OCI-LY7 (cell line): ENCODE results near the gene FKBP15. TPM values are rescaled to one million over a fixed set of nuclear protein-coding genes. Genes with fewer than 3 reads are reported as not detected.

Experiments
- BruUV-seq: library from RNA; stranded (reverse); fragments of 400-500 nt; replicated peaks from 2 replicates; lab custom pipeline; 2021; lab: Mats Ljungman, UMichigan
- CTCF ChIA-PET: fragments of 300-600 bp; sonication (Branson Sonifier 250); formaldehyde crosslinking; loops from one replicate; lab custom pipeline; 2022; ENCODE audit warnings: antibody characterized with exemption; ENCODE audit not compliant: unreplicated experiment; lab: Charles Lee
- POLR2A ChIA-PET: fragments of 300-600 bp; sonication (Branson Sonifier 250); formaldehyde crosslinking; loops from one replicate; lab custom pipeline; 2022; ENCODE audit warnings: antibody characterized with exemption; lab: Charles Lee
- DNase-seq: peaks from one replicate; pipeline ENCODE4 v3.0.0-alpha.2; 2015; ENCODE audit warnings: low spot score
- H2AFZ ChIP-seq: fragments of 200-600 bp; sonication (generic), shearing (Covaris generic); 2 replicates; pipeline ENCODE4 v1.6.1; 2014; ENCODE audit warnings: mild to moderate bottlenecking, antibody characterized with exemption, low read length, moderate library complexity
- H3K27ac ChIP-seq: fragments of 200-600 bp; sonication (generic); 2 replicates; pipeline ENCODE4 v1.5.1; 2014; ENCODE audit warnings: mixed run types, low read depth, mild to moderate bottlenecking, moderate library complexity, low read length, inconsistent platforms; ENCODE audit not compliant: poor library complexity, severe bottlenecking
- H3K36me3 ChIP-seq: fragments of 200-600 bp; sonication (generic); 2 replicates; pipeline ENCODE4 v1.6.1; 2014; ENCODE audit warnings: mild to moderate bottlenecking, antibody characterized with exemption, low read length, moderate library complexity, mixed read lengths; ENCODE audit not compliant: insufficient read depth
- H3K4me1 ChIP-seq: fragments of 200-600 bp; sonication (generic); 2 replicates; pipeline ENCODE4 v1.5.1; 2014; ENCODE audit warnings: mild to moderate bottlenecking, low read length; ENCODE audit not compliant: insufficient read depth, poor library complexity, severe bottlenecking
- H3K4me2 ChIP-seq: fragments of 200-600 bp; sonication (generic); 2 replicates; pipeline ENCODE4 v1.6.1; 2014; ENCODE audit warnings: mild to moderate bottlenecking, low read length
- H3K4me3 ChIP-seq: fragments of 200-600 bp; sonication (generic); 2 replicates; pipeline ENCODE4 v1.5.1; 2014; ENCODE audit warnings: mild to moderate bottlenecking, low read depth, low read length; ENCODE audit not compliant: poor library complexity, severe bottlenecking
- H3K79me2 ChIP-seq: fragments of 200-600 bp; sonication (generic); 2 replicates; pipeline ENCODE4 v1.6.1; 2016; ENCODE audit warnings: low read depth, mild to moderate bottlenecking, low read length, moderate library complexity, mixed read lengths; ENCODE audit not compliant: insufficient read depth
- H3K9me2 ChIP-seq: fragments of 200-600 bp; sonication (generic); 2 replicates; pipeline ENCODE4 v1.6.1; 2016; ENCODE audit warnings: mild to moderate bottlenecking, low read length, mixed read lengths; ENCODE audit not compliant: insufficient read depth
- H3K9me3 ChIP-seq: fragments of 200-600 bp; sonication (generic); 2 replicates; pipeline ENCODE4 v1.6.1; 2014; ENCODE audit warnings: mild to moderate bottlenecking, mixed run types, low read length, mixed read lengths
- H4K20me1 ChIP-seq: fragments of 200-600 bp; sonication (generic); 2 replicates; pipeline ENCODE4 v1.6.1; 2014; ENCODE audit warnings: mild to moderate bottlenecking, antibody characterized with exemption, low read length, moderate library complexity, mixed read lengths; ENCODE audit not compliant: insufficient read depth
- EZH2phosphoT487 ChIP-seq: fragments of 200-600 bp; sonication (generic); IDR thresholded peaks from 2 replicates; pipeline ENCODE4 v1.6.1; 2018; ENCODE audit warnings: low read depth, borderline replicate concordance, mild to moderate bottlenecking, mixed run types, antibody characterized with exemption, low read length, moderate library complexity, mixed read lengths
- intact Hi-C: fragments of 100-400 bp; cut with micrococcal nuclease; formaldehyde crosslinking; loops from one replicate; pipeline ENCODE4 v1.10.0; 2022; ENCODE audit not compliant: unreplicated experiment
- total RNA-seq, 2 experiments: library from RNA; depleted of rRNA in 1 of 2; stranded (reverse); fragments of >200 nt in 1 of 2; shearing (Covaris generic) in 1 of 2; gene quantifications; 2 replicates each; pipeline ENCODE4 v1.2.3, GENCODE V29; 2014 to 2022
- TF ChIP-seq, protein P1 (sequence below): fragments of 200-600 bp; sonication (generic); conservative IDR thresholded peaks from 2 replicates; pipeline ENCODE4 v1.5.1; 2014; ENCODE audit warnings: mild to moderate bottlenecking, antibody characterized with exemption, low read length, moderate library complexity, mixed read lengths

FKBP15 gene
- total RNA-seq, 2 experiments from 2014 or later: 39.9 to 58.0 TPM

DNA sequence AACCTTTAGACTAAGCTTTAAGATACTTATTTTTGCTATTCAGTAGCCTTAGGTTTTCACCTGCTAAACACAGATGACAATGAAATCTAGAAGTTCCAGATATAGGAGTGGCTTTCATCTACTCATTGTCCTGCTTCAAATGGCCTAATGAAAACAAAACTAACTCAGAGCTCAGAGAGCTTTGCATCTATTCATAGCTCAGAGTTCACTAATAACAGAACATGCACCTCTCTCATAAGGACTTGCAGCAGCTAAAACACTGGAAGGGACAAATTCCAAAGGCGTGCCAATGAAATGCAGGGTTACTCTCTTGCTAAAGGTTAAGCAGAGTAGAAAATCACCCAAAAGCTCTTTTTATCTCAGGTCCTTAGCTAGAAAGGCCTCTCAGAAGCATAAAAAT lies 41.2 kb downstream of the FKBP15 start:
- Histone ChIP-seq H3K36me3 (peaks cover 96% of the 10 kb centered on the region), H3K4me3 (no peak overlapping the region), H3K79me2 (no peaks in the 10 kb centered on the region), H3K4me2 (no peak overlapping the region), H3K4me1 (no peaks in the 10 kb centered on the region), H3K9me2 (no peaks in the 10 kb centered on the region), H4K20me1 (no peaks in the 10 kb centered on the region), H3K27ac (no peak overlapping the region), H2AFZ (no peak overlapping the region), H3K9me3 (no peaks in the 10 kb centered on the region)
- POLR2A ChIA-PET: interaction anchor here (1.2 to 2.3 kb wide), 3 partner anchors 11 to 41 kb away, joined by 4 to 9 read pairs (median 4); partner anchors contain the start of genes FKBP15 and SLC31A1
- DNase-seq: no peak
- TF ChIP-seq EZH2phosphoT487: no peak
- TF ChIP-seq, protein P1, sequence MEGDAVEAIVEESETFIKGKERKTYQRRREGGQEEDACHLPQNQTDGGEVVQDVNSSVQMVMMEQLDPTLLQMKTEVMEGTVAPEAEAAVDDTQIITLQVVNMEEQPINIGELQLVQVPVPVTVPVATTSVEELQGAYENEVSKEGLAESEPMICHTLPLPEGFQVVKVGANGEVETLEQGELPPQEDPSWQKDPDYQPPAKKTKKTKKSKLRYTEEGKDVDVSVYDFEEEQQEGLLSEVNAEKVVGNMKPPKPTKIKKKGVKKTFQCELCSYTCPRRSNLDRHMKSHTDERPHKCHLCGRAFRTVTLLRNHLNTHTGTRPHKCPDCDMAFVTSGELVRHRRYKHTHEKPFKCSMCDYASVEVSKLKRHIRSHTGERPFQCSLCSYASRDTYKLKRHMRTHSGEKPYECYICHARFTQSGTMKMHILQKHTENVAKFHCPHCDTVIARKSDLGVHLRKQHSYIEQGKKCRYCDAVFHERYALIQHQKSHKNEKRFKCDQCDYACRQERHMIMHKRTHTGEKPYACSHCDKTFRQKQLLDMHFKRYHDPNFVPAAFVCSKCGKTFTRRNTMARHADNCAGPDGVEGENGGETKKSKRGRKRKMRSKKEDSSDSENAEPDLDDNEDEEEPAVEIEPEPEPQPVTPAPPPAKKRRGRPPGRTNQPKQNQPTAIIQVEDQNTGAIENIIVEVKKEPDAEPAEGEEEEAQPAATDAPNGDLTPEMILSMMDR: no peak
- no TSS peak for BruUV-seq
- intact Hi-C loops: no loop called here
- CTCF ChIA-PET: interaction anchor here (1.2 kb wide), 1 partner anchor 11 kb away, joined by 3 read pairs; no protein-coding TSS in a partner anchor

DNA sequence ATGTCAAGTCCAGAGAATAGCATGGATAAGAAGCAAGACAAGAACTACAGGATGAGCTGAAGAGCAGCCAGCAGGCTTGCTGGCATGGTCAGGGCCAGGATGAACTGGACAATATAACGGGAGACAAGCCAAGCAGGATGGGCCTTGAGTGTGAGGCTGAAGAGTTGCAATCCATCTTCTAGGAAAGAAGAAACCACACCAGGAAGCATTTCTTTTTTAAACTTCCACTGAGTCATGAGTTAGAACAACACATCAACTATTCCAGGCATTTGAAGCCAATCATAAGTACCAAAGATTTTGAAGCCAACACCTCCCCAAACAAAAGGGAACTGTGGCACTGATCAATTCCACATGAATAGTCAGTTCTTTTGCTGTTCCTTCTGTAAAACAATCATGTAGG lies 43.0 kb downstream of the FKBP15 start:
- intact Hi-C loops: no loop called here
- no peaks in the 10 kb centered on the region for H3K9me2 ChIP-seq
- peaks cover 94% of the 10 kb centered on the region for H3K36me3 ChIP-seq
- H3K4me2 ChIP-seq: no peak overlapping the region
- H3K27ac ChIP-seq: no peak overlapping the region
- H3K4me1 ChIP-seq: no peaks in the 10 kb centered on the region
- no peak overlapping the region for H3K4me3 ChIP-seq
- TF ChIP-seq EZH2phosphoT487: no peak
- TF ChIP-seq, protein P1: no peak
- no peaks in the 10 kb centered on the region for H3K9me3 ChIP-seq
- no peaks in the 10 kb centered on the region for H3K79me2 ChIP-seq
- no peaks in the 10 kb centered on the region for H4K20me1 ChIP-seq
- no TSS peak for BruUV-seq
- POLR2A ChIA-PET: interaction anchor here (1.8 kb wide), 1 partner anchor 22 kb away, joined by 4 read pairs; no protein-coding TSS in a partner anchor
- H2AFZ ChIP-seq: no peak overlapping the region
- DNase-seq: no peak
- CTCF ChIA-PET: no interaction called here

DNA sequence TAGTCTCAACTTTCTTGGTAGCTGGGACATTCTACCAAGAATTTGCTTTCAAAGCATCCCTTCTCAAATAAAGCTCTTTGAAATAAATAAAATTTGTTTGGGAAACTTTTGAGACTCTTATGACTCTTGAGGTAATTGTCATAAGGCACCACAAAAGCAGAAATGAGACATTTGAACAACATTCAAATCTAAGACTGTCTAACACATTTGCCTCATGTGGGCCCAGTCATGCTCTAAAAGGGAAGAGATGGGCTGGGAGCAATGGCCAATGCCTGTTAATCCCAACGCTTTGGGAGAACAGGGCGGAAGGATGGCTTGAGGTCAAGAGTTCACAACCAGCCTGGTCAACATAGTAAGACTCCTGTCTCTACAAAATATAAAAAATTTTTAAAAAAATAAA lies 43.8 kb downstream of the FKBP15 start:
- intact Hi-C loops: no loop called here
- POLR2A ChIA-PET: interaction anchor here (0.6 to 1.8 kb wide), 3 partner anchors 12 to 58 kb away, joined by 3 to 4 read pairs (median 3); no protein-coding TSS in a partner anchor
- H3K79me2 ChIP-seq: no peaks in the 10 kb centered on the region
- H3K4me3 ChIP-seq: no peak overlapping the region
- TF ChIP-seq, protein P1: no peak
- H3K4me1 ChIP-seq: no peaks in the 10 kb centered on the region
- CTCF ChIA-PET: no interaction called here
- no peak overlapping the region for H3K4me2 ChIP-seq
- no peaks in the 10 kb centered on the region for H3K9me2 ChIP-seq
- H3K36me3 ChIP-seq: peaks cover 94% of the 10 kb centered on the region
- no TSS peak for BruUV-seq
- no peak overlapping the region for H2AFZ ChIP-seq
- no peaks in the 10 kb centered on the region for H3K9me3 ChIP-seq
- no peaks in the 10 kb centered on the region for H4K20me1 ChIP-seq
- no peak overlapping the region for H3K27ac ChIP-seq
- no peak for DNase-seq
